NCI-H774 (cell line): ENCODE measurements around the gene ANO8.
A peak's percentile ranks its signal among the peaks of the same experiment; 100 is the strongest.
"Not testable (repeated sequence)": the region's sequence is repeated elsewhere in the genome, so short reads cannot be mapped to it uniquely, and the experiment has no call there.

ENCODE experiments used
- DNase-seq: peaks from one replicate; lab custom pipeline; 2025; lab: John Stamatoyannopoulos, UW

ANO8 gene

DNA sequence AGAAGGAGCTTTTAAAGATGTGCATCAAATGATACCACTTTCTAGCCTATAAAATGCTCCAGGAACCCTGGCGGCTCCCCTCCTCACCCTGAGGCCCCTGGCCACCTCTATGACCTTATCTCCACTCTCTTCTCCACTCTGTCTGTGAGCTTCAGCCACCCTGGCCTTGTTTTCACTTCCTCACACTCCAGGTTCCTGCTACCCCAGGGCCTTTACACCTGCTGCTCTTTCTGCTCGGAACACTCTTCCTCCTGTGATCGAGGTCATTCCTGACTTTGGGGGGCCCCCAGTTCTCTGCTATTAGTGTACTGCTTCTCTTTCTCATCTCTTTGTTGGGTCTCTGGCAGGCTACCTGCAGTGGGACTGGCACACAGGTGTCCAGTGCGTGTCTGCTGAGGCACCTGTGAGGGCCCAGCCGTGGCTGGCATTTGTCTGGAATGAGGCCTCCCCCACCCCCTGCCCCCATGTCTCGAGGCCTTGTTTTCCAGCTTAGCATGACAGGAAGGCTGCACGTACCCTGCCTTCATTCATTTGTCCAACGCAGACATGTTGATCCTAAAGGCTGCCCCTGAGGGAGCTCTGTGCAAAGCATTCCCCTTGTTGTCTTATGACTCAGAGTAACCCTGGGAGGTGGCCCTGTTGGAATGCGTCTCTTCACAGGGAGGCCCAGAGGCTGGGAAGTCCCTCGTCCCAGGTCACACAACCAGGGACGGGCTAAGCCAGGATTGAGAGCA lies 23.0 kb downstream of the ANO8 start:
- DNase-seq, result no peak

DNA sequence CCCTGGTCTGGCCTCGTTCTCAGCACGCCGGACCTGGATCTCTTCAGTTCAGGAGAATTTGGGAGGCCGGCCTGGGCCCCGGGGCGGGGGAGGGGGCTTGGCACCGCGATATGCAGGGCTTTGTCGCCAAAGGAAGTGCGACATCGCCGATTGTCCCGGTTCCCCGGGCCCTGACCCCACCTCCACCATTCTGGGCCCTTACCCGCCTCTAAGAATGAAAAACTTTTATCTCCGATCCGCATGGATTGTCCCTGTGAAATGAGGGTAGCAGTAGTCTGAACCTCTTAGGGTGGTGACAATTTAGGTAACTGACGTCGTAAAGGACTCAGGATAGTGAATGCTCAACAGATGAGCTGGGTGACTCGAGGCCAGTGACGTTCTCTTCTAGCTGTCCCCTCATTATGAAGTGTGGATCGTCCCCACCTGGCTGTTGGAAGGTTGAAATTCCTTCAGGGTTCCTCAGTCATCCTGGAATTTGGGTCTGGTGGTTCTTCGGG lies 24.6 kb downstream of the ANO8 start:
- no peak for DNase-seq

DNA sequence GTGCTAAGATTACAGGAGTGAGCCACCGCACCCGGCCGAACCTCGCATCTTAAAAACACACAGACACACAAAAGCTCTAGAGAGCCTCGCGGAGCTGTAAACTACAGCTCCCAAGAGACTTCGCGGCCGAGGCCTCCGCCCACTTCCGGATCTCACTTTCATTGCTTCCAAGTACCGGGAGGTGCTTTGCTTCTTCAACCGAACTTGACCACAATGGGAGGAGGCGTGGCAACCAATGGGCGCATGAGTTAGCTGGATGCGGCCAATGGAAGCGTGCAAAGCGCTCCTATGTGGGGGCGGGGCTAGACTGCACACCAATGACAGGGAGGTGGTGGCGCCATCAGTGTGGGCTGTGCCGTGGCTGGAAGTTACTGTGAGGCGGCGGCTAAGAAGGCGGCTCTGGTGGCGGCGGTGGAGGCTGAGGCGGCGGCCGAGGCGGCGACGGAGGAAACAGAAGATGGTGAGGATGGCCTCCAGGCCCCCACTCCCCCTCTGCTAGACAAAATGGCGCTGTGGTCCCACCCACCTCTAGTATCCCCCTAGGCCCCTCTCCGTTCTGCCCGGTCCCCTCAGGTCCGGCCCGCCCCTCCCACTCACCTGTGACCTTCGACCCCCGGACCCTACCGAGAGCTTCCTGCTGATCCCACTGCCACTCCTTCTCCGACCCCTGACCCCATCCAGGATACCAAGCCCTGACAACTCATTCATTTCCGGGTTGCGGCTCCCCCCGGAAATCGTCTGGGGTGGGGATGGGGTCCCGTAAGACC lies 25.3 kb downstream of the ANO8 start, which contains the start of gene DDA1:
DDA1 (plus strand) TSS at position 366 of the 767 bp plus-strand sequence; CDS start at position 458, 92 bp downstream.
- peak; percentile 99 for DNase-seq

DNA sequence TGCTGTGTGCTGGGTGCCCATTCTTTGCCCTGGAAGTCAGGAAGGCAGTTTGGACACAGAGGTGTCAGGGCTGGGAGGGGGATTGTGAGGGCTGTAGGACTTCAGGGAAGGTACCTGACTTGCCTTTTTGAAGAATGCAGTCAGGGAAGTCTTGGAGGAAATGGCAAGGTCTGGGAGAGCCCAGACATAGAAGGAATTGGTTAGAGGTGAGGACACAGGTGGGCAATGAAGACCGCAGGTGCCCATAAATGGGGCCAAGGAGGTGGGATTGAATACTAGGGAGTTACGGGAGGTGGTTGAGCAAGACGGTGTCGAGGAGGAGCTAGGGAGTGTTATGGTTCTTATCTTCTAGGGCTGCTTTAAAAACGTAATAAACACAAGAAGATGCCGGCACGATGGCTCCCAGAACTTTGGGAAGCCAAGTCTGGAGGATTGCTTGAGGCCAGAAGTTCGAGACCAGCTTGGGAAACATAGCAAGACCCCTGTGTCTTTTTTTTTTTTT lies 26.7 kb downstream of the ANO8 start:
- DNase-seq, result no peak

DNA sequence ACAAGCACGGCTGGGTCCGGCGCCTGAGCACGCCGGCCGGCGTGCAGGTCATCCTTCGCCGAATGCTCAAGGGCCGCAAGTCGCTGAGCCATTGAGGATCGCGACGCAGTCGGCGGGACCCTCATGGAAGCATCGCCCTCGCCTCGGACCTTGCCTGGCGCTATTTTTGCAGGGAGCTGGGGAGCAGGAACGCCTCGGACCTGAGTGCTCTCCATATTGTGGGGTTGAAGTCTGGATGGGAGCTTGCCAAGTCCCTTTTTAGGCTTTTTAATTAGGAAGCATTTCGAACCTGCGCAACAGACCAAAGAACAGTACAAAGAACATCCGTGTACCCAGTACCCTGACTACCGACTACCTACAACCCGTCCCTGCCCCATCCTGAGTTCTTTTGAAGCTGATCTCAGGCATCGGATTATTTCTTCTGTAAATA lies 28.4 kb downstream of the ANO8 start:
- DNase-seq, result no peak

DNA sequence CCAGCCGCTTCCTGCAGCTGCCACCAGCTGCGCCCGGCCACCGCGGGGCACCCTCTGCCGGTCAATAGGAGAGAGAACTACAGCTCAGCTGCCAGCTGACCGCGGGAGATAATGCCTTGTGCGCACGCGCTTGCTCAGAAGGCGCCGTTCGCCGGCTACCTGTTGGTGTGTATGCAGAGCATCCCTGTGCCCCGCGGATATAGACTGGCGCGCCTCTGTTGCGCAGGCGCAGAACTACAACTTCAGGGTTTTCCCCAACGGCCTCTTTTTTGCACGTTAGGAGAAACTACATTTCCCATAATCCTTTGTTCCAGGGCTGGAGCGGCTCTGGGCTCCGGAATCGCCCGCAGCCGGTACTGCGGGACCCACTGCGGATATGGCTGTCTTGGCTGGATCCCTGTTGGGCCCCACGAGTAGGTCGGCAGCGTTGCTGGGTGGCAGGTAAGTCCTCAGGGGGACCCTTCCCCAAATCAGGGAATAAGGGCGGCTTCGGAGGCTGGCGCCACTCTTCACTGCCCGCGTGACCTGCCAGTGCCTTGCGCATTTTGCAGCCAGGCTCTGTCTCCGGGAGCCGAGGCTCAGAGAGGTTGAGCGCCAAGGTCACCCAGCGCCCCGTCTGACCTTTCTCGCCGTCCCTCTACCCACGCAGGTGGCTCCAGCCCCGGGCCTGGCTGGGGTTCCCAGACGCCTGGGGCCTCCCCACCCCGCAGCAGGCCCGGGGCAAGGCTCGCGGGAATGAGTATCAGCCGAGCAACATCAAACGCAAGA lies 29.0 kb downstream of the ANO8 start, which contains the start of gene MRPL34:
MRPL34 (plus strand) TSS at position 356 of the 768 bp plus-strand sequence; CDS start at position 377, 21 bp downstream.
- DNase-seq, result peak; percentile 98

DNA sequence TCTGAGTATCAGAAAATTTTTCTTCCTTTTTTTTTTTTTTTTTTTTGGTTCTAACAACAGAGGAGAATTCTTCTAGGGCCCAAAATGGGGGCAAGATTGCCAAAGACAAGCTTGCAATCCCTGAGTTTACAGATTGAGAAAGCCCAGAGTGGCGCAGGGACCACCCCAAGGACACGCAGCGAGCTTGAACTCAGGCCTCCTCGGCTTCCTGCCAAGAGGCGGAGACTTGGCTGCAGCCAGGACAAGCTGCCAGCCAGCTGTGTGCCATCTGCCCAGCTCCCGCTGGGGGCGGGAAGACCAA lies 29.5 kb downstream of the ANO8 start:
- no peak for DNase-seq

DNA sequence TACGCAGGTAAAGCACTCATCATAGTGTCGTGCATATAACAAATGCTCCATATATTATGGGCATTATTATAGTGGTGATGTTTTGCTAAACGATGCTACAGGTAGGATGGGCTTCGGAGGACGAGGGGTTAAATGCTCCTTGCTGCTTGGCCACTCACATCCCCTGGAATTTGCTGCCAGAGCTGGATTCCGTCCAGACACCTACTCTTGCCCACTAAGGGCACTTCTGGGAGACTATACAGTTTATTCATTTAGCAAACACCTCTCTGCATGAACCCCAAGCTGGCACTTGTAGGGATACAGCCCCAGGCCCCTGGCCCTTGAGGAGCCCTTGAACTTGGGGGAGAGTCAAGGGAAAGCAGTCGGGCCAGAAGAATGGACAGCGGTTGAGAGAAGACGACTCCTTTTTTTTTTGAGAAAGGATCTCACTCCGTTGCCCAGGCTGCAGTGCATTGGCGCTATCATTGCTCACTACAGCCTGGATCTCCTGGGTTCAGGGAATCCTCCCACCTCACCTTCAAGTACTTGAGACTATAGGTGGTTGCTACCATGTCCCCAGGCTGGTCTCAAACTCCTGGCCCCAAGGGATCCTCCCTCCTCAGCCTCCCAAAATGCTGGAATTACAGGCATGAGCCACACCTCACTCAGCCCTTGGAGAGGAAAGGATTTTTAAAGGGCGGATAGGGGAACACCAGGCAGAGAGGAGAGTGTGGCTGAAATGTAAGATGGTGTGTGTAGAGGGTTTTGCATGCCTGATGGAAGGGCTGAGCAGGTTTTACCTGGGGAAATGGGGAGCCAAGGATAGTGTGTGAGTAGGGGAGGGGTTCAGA lies 30.1 kb downstream of the ANO8 start:
- DNase-seq, result no peak

DNA sequence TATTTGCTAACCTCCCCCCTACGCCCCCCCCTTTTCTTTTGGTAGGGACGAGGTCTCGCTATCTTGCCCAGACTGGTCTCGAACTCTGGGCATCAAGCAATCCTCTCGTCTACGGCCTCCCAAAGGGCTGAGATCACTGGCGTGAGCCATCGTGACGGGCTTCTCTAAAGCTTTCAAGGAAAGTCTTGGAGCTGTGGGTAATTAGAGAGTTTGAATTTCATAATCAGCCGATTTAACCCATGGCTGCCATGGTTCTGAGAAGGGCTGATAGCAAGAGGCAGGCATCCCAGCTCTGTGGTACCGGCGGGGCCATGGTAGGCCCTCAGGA lies 30.8 kb downstream of the ANO8 start:
- DNase-seq, result no peak

DNA sequence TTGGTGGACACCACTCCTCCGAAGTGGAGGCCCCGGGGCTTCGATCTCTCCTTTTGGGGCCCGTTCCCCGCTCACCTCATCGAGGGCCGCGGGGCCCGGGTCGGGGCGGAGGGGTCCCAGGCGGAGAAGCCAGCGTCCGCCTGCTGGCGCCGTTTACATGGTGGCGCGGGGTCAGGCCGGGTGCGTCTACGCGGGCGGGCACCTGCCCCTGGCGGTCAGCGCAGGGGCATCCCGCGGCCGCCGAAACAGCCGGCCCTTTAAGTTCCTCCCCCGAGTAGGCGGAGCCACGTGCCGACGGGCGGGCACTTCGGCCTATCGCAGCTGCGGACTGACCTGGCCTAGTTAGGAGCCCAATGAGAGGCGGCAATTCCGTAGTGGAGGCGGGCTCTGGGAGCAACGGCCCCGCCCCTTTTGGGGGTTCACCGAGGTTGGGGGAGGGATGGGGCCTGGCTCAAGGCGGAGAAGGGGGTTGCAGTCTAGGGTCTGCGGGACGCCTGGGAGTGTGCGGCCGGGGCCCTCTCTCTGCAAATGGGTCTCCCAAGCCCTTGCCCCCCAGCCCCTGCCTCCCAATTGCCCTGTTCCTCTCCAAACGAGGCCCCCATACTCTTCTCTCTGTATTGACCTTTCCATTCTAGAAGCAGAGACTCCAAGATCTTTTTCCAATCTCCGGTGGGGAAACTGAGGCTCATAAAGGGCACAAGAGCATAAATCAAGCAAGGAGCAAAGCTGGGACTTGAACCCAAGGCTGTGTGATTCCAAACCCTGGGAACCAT lies 31.3 kb downstream of the ANO8 start, which contains the start of gene ABHD8:
ABHD8 (minus strand) TSS at position 259 of the 773 bp plus-strand sequence. CDS start 1,809 bp downstream, outside the sequence.
- DNase-seq, result peak; percentile 96

DNA sequence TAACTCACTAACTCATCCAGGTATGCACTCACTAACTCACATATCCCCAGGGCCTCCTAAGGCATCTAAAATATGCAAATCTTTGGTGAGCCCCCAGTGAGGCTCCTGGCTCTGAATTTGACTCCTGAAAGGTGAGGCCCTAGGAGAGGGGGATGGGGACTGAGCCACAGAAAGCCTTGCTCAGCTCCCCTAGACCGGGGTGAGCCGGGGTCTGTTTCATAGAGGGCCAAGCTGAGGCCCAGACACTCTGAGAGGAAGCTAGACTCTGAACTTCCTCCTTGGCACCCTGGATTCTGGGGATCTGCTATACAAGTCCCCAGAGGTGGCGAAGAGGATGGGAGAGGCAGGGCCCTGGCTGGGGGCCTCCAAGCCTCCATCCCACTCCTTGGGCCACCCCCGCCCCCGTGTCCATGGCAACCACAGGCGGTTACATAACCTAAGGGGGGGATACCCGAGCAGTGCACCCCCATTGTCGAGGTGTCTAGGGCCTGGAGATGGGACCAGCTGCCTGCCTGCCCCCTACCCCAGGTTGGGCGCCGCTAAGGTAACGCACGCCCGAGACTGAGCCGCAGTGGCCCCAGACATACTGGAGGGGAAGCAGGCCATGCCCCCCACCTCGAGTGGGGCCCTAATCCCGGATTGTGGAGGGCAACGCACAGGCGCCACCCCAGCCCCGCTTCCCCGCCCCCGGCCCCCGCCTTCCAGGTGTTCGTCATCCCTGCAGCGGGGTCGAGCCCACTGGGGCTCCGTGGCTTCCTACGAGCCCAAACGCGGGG lies 32.1 kb downstream of the ANO8 start:
- DNase-seq, result no peak

DNA sequence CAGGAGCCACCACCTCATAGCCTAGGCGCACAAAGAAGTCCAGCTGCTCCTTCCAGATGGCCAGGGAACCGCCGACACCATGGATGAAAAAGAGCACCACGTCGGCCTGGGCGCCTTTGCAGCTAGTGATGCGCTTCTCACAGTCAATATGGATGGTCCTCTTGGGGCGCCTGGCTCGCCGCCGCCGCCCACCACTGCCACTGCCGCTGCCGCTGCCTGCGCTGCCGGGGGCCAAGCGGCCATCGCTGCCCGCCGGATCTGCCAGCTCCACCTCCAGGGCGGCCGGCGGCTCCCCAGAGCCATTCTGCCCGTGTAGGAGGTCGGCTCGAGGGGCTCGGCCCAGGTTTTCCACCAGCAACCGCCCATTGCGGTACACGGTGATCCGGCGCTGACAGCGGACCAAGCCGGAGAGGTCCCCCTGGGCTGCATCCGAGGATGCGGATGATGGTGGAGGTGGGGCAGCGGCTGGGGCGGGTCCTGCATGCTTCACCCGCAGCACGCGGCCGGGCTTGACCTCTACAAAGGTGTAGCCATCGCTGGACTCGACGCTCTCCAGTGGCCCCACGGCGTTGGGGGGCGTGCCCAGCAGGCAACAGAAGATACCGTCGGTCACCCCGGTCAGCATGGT lies 33.5 kb downstream of the ANO8 start:
- DNase-seq, result no peak

DNA sequence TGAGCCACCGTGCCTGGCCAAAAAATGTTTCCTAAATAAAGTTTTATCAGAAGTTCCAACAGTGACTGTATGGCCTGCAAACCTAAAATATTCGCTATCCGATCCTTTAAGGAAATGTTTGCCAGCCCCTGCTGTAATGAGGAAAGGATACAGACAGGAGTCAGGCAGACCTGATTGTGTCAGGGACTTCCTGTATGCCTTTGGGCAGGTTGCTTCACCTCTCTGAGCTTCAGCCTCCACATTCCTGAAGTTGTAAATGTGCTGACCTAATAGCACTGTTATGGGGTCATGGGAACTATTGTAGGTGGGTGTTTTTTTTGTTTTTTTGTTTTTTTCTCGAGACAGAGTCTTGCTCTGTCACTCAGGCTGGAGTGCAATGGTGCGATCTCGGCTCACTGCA lies 37.7 kb downstream of the ANO8 start:
- DNase-seq, result no peak

DNA sequence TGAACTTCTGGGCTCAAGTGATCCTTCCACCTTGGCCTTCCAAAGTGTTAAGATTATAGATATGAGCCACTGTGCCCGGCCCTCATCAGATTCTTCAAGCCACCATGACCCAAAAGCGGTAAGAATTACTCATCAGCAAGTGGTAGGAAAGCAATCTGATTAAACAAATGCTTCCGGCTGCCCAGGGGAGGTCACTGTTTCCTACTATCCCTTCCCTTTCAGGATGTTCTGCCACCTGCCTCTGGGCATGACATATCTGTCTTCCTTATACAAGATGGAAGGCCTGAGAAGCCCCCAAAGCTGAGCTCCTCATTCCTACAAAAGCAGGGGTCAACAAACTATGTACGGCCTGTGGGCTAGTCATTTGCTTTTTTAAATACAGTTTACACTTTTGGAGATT lies 38.4 kb downstream of the ANO8 start:
- DNase-seq, result no peak

DNA sequence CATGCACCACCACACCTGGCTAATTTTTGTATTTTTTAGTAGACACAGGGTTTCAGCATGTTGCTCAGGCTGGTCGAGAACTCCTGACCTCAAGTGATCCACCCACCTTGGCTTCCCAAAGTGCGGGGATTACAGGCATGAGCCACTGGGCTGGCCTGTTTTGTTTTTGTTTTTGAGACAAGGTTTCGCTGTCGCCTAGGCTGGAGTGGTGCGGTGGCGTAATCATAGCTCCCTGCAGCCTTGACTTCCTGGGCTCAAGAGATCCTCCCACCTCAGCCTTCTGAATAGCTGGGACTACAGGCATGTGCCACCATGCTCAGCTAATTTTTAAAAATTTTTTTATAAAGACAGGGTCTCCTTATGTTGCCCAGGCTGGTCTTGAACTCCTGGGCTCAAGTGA lies 39.1 kb downstream of the ANO8 start:
- not testable (repeated sequence) for DNase-seq

DNA sequence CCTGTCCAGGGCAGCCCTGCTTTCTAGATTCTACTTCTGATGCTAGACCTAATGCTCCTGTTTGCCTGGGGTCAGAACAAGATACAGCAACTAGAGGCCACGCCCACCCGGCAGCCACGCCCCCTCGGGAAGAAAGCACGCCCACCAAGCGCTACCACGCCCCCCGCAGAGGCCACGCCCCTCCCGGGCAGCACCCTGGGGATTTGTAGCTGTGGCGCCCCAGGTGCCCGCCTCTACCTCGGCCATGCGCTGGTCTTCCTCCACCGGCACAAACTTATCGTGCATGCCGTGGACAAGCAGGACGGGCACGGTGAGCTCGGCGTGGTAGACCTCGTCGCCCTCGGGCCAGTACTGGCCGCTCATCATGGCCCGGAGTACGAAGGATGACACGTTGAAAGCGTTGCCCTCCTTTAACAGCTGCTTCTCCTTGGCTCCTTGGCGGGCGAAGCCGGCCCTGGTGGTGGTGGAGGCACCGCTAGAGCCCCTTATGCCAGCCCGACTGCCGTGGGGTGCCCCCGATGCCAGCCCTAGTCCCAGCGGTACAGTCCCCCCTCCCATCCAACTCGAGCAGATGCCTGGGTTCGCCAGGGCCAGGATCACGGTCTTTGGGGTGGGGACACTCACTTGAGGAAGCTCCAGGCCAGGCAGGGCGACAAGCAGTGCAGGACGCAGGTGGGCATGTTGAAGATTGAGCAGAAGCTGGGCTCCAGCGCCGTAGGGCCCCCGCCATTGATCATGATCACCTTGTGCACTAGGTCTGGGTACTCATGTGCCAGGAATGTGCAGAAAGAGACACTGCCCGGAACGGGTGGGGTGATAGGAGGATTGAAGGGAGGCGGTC lies 40.4 kb downstream of the ANO8 start:
- DNase-seq, result no peak

DNA sequence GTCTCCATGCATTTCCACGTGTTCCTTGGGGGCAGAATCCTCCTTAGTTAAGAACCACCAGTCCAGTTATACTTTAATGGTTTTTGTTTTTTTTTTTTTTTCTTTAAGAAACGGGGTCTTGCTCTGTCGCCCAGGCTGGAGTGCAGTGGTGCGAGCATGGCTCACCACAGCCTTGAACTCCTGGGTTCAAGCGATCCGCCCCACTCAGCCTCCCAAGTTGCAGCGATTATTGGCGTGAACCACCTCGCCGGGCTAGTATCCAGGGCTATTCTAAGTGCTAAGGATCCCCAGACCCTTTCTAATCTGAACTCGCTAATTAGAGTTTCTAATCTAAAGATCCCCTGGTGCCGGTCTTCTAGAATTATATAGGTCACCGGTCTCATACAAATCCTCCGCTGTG lies 41.0 kb downstream of the ANO8 start:
- DNase-seq, result no peak

DNA sequence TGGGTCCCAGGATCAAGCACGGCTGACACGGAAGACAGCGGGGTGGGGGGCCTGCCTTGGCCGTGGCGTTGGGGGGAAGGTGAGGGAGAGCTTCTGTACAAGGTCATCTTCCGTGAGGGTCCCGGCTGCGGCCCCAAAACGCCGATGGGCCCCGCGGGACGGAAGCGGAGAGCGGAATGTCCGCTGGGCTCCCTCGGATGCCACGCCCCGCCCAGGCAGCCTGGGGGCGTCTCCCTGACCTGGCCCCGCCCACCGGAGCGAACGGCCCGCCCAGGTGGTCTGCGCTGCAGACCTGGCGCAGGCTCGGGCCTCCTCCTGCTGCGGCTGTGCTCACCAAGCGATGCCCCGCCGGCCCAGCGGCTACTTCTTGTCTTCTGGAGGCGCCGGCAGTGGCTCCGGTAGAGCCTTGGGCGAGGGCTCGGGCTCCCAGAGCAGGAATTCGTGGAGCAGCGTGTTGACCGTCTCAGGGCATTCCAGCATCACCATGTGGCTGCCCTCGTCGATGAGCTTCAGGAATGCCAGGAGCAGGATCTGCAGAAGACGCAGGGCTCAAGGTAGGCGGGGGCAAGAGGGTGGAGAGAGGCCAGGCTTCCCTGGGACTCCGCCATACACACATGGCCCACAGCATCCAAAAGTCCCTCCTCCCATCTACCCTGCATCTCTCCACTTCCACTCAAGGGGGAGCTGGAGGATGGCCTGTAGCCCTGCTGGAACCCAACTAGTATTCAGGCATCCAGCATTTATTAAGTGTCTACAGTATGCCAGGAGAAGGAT lies 42.2 kb downstream of the ANO8 start:
- no peak for DNase-seq
